Measurements from ENCODE around the gene LCN10.

DNA sequence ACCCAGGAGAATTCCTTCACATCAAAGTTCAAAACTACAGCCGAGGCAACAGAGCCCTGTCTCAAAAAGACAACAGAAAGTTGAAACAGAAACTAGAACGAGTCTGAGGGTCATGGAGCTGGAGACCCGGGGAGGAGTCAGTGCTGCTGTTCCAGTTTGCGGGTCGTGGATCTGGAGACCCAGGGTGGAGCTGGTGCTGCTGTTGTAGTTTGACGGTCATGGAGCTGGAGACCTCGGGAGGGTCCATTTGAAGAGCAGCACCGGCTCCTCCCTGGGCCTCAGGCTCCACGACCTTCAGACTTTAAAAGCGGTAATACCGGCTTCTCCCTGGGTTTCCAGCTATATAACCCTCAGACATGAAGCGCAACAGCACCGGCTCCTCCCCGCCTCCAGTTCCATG lies 34.6 kb upstream of the LCN10 start:
- TF ChIP-seq, protein P1, sequence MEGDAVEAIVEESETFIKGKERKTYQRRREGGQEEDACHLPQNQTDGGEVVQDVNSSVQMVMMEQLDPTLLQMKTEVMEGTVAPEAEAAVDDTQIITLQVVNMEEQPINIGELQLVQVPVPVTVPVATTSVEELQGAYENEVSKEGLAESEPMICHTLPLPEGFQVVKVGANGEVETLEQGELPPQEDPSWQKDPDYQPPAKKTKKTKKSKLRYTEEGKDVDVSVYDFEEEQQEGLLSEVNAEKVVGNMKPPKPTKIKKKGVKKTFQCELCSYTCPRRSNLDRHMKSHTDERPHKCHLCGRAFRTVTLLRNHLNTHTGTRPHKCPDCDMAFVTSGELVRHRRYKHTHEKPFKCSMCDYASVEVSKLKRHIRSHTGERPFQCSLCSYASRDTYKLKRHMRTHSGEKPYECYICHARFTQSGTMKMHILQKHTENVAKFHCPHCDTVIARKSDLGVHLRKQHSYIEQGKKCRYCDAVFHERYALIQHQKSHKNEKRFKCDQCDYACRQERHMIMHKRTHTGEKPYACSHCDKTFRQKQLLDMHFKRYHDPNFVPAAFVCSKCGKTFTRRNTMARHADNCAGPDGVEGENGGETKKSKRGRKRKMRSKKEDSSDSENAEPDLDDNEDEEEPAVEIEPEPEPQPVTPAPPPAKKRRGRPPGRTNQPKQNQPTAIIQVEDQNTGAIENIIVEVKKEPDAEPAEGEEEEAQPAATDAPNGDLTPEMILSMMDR (IDR thresholded peaks at IDR 0.05; ENCODE audit: low read depth, low read length), result no peak
- no peak for TF ChIP-seq EZH2phosphoT487 (IDR thresholded peaks at IDR 0.05; ENCODE audit: low read depth)

Measured in OCI-LY3 (cell line).